Astrocyte (in vitro differentiated cells and primary cell): ENCODE results near the gene SCGB1C1.

Source experiments
- EZH2 ChIP-seq: IDR thresholded peaks from 2 replicates; pipeline ENCODE4 v1.6.1; 2012; ENCODE audit warnings: mild to moderate bottlenecking, low read length, inconsistent platforms; ENCODE audit not compliant: insufficient read depth
- TF ChIP-seq, protein P1 (sequence below): IDR thresholded peaks from 2 replicates; pipeline ENCODE4 v1.5.1; 2011; ENCODE audit warnings: low read depth, mild to moderate bottlenecking, inconsistent platforms, low read length, moderate library complexity; ENCODE audit not compliant: insufficient read depth

DNA sequence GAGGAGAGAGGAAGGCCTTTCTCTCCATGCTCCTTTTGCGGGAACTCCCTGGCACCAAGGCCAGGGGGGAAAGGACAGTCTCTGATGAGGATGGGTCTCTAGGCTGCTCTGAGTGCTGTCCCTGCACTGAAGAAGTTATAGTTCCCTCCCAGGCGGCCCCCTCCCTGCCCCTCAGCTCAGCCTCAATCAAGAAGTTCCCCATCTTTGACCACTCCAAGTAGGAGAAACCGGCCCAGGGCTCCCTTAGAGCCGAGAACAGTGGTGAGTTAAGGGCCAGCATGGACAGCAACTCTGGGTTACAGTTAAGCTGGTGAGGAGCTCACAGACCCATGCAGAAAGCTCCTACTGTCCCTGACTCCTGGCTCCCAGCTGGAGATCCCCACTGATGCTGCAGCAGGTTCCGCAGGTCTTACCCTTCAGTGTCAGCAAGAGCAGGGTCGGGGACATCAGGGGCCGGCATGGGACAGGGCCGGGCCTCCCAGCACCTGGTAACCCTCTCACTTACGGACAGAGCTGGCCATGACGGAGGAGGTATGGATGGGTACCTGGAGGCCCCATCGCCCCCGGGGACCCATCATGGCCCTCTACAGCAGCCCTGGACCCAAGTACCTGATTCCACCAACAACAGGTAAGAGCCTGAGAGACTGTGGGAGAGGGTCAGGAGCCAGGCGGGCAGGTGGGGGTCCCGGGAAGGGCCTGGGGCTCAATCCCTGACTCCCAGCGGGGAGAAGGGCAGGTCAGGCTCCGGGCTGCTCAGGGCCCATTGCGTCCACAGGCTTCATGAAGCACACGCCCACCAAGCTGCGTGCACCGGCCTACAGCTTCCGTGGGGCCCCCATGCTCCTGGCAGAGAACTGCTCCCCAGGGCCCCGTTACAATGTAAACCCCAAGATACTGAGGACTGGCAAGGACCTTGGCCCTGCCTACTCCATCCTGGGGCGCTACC, 4.2 kb downstream of the SCGB1C1 start:
- TF ChIP-seq, protein P1, sequence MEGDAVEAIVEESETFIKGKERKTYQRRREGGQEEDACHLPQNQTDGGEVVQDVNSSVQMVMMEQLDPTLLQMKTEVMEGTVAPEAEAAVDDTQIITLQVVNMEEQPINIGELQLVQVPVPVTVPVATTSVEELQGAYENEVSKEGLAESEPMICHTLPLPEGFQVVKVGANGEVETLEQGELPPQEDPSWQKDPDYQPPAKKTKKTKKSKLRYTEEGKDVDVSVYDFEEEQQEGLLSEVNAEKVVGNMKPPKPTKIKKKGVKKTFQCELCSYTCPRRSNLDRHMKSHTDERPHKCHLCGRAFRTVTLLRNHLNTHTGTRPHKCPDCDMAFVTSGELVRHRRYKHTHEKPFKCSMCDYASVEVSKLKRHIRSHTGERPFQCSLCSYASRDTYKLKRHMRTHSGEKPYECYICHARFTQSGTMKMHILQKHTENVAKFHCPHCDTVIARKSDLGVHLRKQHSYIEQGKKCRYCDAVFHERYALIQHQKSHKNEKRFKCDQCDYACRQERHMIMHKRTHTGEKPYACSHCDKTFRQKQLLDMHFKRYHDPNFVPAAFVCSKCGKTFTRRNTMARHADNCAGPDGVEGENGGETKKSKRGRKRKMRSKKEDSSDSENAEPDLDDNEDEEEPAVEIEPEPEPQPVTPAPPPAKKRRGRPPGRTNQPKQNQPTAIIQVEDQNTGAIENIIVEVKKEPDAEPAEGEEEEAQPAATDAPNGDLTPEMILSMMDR: no peak
- TF ChIP-seq EZH2: no peak
